Measurements from ENCODE around the gene SETD6.

Gene SETD6, protein sequence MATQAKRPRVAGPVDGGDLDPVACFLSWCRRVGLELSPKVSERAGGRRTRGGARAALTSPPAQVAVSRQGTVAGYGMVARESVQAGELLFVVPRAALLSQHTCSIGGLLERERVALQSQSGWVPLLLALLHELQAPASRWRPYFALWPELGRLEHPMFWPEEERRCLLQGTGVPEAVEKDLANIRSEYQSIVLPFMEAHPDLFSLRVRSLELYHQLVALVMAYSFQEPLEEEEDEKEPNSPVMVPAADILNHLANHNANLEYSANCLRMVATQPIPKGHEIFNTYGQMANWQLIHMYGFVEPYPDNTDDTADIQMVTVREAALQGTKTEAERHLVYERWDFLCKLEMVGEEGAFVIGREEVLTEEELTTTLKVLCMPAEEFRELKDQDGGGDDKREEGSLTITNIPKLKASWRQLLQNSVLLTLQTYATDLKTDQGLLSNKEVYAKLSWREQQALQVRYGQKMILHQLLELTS

DNA sequence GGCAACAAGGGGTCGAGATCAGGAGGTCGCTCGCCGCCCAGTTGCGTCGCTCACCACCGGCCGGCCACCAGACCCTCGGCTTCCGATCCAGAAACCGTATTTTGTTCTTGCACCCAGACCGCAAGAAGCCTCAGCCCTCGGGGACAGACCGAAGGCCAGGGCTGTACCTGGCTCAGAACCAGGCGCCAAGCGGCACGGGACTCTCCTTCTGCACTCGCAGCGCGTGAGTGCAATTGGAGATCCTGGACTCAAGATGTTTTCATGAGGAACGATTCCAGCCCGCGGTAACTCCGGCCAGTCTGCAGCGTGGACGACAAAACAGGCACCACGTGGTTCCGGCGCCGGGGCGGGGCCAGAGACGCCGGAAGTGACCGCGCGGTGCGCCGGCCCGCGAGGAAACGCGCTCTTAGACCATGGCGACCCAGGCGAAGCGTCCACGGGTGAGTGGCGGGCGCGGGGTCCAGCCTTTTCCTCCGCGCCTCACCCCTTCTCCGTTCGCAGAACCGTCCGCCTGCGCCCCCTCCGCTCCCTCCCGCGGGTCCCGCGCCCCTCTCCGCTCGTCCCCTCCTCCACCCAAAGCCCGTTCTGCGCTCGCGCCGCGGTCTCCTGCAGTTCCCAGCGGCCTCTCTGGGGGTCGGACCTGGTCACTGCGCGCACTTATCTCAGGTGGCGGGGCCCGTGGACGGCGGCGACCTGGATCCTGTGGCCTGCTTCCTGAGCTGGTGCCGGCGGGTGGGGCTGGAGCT lies at the start of gene SETD6:
TSS of gene SETD6 (plus strand) at position 393 of the 746 bp plus-strand sequence. CDS start at position 414, 21 bp downstream.
- Histone ChIP-seq H3K4me3 (ENCODE audit: severe bottlenecking) (peak within 1 kb of the TSS; percentile 54), H3K27ac (ENCODE audit: poor library complexity, severe bottlenecking) (peak within 1 kb of the TSS; percentile 63), H3K36me3 (ENCODE audit: low read depth) (peaks cover 40% of the 10 kb centered on the region), H3K4me1 (ENCODE audit: insufficient read depth, poor library complexity, severe bottlenecking) (peaks cover 9% of the 10 kb centered on the region), H3K9me3 (ENCODE audit: severe bottlenecking) (no peaks in the 10 kb centered on the region), H3K27me3 (ENCODE audit: insufficient read depth, poor library complexity, severe bottlenecking) (no peaks in the 10 kb centered on the region)
- peak; percentile 82 for ATAC-seq (ENCODE audit: low read depth)
- DNase-seq (ENCODE audit: low spot score): peak; percentile 84
- TF ChIP-seq, protein P1, sequence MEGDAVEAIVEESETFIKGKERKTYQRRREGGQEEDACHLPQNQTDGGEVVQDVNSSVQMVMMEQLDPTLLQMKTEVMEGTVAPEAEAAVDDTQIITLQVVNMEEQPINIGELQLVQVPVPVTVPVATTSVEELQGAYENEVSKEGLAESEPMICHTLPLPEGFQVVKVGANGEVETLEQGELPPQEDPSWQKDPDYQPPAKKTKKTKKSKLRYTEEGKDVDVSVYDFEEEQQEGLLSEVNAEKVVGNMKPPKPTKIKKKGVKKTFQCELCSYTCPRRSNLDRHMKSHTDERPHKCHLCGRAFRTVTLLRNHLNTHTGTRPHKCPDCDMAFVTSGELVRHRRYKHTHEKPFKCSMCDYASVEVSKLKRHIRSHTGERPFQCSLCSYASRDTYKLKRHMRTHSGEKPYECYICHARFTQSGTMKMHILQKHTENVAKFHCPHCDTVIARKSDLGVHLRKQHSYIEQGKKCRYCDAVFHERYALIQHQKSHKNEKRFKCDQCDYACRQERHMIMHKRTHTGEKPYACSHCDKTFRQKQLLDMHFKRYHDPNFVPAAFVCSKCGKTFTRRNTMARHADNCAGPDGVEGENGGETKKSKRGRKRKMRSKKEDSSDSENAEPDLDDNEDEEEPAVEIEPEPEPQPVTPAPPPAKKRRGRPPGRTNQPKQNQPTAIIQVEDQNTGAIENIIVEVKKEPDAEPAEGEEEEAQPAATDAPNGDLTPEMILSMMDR (IDR thresholded peaks at IDR 0.05; ENCODE audit: poor library complexity, severe bottlenecking): peak; percentile 6

DNA sequence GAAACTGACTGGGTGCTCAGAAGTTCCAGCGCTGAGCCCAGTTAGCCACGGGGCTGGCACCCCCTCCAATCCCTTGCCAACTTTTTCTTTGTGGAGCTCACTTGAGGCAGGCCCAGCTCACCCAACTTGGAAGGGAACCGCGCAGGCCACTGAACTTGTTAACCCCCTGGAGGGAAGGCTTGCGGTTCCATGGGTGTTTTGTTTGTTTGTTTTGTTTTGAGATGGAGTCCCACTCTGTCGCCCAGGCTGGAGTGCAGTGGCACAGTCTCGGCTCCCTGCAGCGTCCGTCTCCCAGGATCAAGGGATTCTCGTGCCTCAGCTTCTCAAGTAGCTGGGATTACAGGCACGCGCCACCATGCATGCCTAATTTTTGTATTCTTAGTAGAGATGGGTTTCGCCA lies 49.5 kb upstream of the SETD6 start:
- H3K36me3 ChIP-seq (ENCODE audit: low read depth): no peaks in the 10 kb centered on the region
- ATAC-seq (ENCODE audit: low read depth): no peak
- peaks cover 43% of the 10 kb centered on the region for H3K27me3 ChIP-seq (ENCODE audit: insufficient read depth, poor library complexity, severe bottlenecking)
- no peaks in the 10 kb centered on the region for H3K9me3 ChIP-seq (ENCODE audit: severe bottlenecking)
- TF ChIP-seq, protein P1 (IDR thresholded peaks at IDR 0.05; ENCODE audit: poor library complexity, severe bottlenecking): no peak
- DNase-seq (ENCODE audit: low spot score): no peak
- H3K27ac ChIP-seq (ENCODE audit: poor library complexity, severe bottlenecking): no peak overlapping the region
- H3K4me1 ChIP-seq (ENCODE audit: insufficient read depth, poor library complexity, severe bottlenecking): no peaks in the 10 kb centered on the region
- H3K4me3 ChIP-seq (ENCODE audit: severe bottlenecking): no peak overlapping the region

DNA sequence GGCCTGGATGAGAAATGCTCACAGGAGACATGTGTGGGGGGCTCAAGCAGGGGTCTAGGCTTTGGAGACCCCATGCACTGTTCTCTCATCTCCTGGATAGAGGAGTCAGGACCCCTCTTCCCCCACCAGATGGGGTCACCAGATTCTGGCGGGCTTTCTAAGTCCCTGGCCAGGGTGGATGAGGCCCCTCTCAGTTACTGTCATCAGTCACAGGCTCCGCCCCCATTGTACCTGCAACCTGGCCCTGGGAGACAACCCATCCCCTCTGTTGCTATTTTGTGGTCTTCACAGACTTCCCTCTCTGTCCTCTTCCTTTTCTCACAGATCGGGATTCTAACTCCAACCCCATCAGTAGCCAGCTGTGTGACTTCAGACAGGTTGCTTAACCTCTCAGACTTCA lies 48.9 kb upstream of the SETD6 start:
- TF ChIP-seq, protein P1 (IDR thresholded peaks at IDR 0.05; ENCODE audit: poor library complexity, severe bottlenecking): no peak
- no peak for DNase-seq (ENCODE audit: low spot score)
- no peak for ATAC-seq (ENCODE audit: low read depth)
- Histone ChIP-seq H3K27me3 (ENCODE audit: insufficient read depth, poor library complexity, severe bottlenecking) (peaks cover 43% of the 10 kb centered on the region), H3K27ac (ENCODE audit: poor library complexity, severe bottlenecking) (no peak overlapping the region), H3K36me3 (ENCODE audit: low read depth) (no peaks in the 10 kb centered on the region), H3K4me1 (ENCODE audit: insufficient read depth, poor library complexity, severe bottlenecking) (no peaks in the 10 kb centered on the region), H3K4me3 (ENCODE audit: severe bottlenecking) (no peak overlapping the region), H3K9me3 (ENCODE audit: severe bottlenecking) (no peaks in the 10 kb centered on the region)

DNA sequence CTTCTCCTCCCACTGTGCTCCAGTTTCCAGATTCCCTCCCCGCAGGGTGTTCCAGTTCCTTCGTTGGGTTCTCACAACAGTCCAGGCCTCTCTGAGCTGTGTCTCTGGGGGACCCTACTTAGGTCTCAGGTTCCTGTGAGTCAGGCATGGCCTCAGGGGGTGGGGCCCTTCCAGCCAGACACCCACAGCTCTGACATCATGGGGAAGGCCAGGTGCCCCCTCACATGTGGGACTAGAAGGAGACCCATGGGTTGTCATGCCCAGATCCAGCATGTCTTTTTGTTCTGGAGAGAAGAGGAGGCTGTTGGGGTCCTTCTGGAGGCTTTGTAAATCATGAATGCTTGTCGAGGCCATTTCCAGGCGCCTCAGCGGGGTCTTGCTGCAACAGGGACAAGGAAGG lies 47.4 kb upstream of the SETD6 start:
- no peak overlapping the region for H3K27ac ChIP-seq (ENCODE audit: poor library complexity, severe bottlenecking)
- H3K36me3 ChIP-seq (ENCODE audit: low read depth): no peaks in the 10 kb centered on the region
- no peaks in the 10 kb centered on the region for H3K4me1 ChIP-seq (ENCODE audit: insufficient read depth, poor library complexity, severe bottlenecking)
- no peak for ATAC-seq (ENCODE audit: low read depth)
- no peaks in the 10 kb centered on the region for H3K9me3 ChIP-seq (ENCODE audit: severe bottlenecking)
- H3K4me3 ChIP-seq (ENCODE audit: severe bottlenecking): no peak overlapping the region
- TF ChIP-seq, protein P1 (IDR thresholded peaks at IDR 0.05; ENCODE audit: poor library complexity, severe bottlenecking): no peak
- DNase-seq (ENCODE audit: low spot score): no peak
- H3K27me3 ChIP-seq (ENCODE audit: insufficient read depth, poor library complexity, severe bottlenecking): peaks cover 32% of the 10 kb centered on the region
